ENCODE measurements around the gene DDX6. TPM values are rescaled to one million over a fixed set of nuclear protein-coding genes. Genes with fewer than 3 reads are reported as not detected.

Gene DDX6
- polyA plus RNA-seq, 6 donors from 2014 or later = 71.3 to 140 (median 124) TPM

DNA sequence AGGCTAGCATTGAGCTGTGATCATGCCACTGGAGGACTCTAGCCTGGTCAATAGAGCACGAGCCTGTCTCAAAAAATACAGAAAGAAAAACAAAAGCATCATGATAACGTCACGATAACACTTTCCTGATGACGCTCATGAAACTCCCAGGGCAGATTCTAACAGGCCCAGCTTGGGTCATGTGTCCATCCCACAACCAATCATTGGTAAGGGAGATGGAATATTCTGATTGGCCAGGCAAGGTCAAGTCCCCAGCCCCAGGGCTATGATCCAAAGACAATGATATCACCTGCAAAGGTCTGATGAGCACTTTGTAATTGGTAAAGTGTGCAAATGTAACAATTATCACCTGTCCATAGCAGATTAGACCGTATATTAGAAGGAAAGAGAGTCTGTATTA, 21.5 kb upstream of the DDX6 start:
- ATAC-seq (ENCODE audit: low read depth in 2 of 2) (no peak), DNase-seq (no peak)
- H3K36me3 Mint-ChIP-seq = no peaks in the 10 kb centered on the region
- peaks cover 0 to 9% (median 0%) of the 10 kb centered on the region in 7 donors for H3K9me3 Mint-ChIP-seq
- no peaks in the 10 kb centered on the region for H3K27me3 Mint-ChIP-seq
- peak overlapping the region in 3 of 8 donors; percentile 46 to 68 (median 59) for H3K4me3 Mint-ChIP-seq
- peak overlapping the region; percentile 53 to 97 (median 95) for H3K27ac Mint-ChIP-seq
- peaks cover 51 to 80% (median 66%) of the 10 kb centered on the region in 3 donors for H3K4me1 Mint-ChIP-seq

GRCh38 chr11:118807800-118808778, 17.1 kb upstream of the DDX6 start:
- DNase-seq (peak; percentile 45), ATAC-seq (ENCODE audit: low read depth in 2 of 2) (peak; percentile 71 to 79)
- Mint-ChIP-seq H3K4me3 (peak overlapping the region in 7 of 8 donors; percentile 42 to 77 (median 58)), H3K4me1 (peaks cover 61 to 85% (median 62%) of the 10 kb centered on the region in 3 donors), H3K9me3 (peaks cover 0 to 9% (median 0%) of the 10 kb centered on the region in 7 donors), H3K36me3 (no peaks in the 10 kb centered on the region), H3K27ac (peak overlapping the region; percentile 53 to 95 (median 94)), H3K27me3 (no peaks in the 10 kb centered on the region)

- Mint-ChIP-seq H3K4me3 (peak overlapping the region in 1 of 8 donors; percentile 56), H3K36me3 (no peaks in the 10 kb centered on the region), H3K27ac (peak overlapping the region in 1 of 6 donors; percentile 41), H3K4me1 (peaks cover 49 to 73% (median 52%) of the 10 kb centered on the region in 3 donors), H3K27me3 (no peaks in the 10 kb centered on the region), H3K9me3 (peaks cover 0 to 9% (median 0%) of the 10 kb centered on the region in 7 donors)
- ATAC-seq (ENCODE audit: low read depth in 2 of 2) (no peak), DNase-seq (no peak)
Measured at GRCh38 chr11:118806400-118806799, 15.4 kb upstream of the DDX6 start.

- Mint-ChIP-seq H3K27me3 (no peaks in the 10 kb centered on the region), H3K36me3 (no peaks in the 10 kb centered on the region), H3K9me3 (peaks cover 0 to 4% (median 0%) of the 10 kb centered on the region in 7 donors), H3K4me3 (peak overlapping the region in 2 of 8 donors; percentile 3 to 75), H3K27ac (peak overlapping the region; percentile 12 to 79 (median 30)), H3K4me1 (peaks cover 29 to 56% (median 39%) of the 10 kb centered on the region in 3 donors)
- ATAC-seq (ENCODE audit: low read depth in 2 of 2) (peak; percentile 44 to 56), DNase-seq (no peak)
Measured at GRCh38 chr11:118804094-118804493, 13.1 kb upstream of the DDX6 start.

DNA sequence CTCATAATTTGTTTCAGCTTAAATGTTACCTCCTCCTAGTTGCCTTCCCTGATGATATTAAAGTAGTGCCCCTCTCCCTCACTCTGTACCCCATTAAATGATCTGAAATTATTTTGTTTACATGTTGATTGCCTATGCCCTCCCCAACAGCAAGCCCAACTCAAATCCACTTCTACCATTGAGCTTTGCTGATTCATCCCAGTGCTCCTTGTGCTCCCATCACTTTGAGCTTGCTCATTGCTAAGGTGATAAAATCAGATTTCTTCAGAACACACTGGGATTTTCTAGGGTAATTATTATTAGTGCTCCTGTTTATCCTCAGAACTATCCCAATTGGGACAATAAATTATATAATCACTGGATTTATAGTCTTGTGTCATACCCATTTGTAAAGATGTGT, 8.4 kb upstream of the DDX6 start:
- no peaks in the 10 kb centered on the region for H3K36me3 Mint-ChIP-seq
- no peaks in the 10 kb centered on the region for H3K27me3 Mint-ChIP-seq
- peak overlapping the region in 3 of 6 donors; percentile 38 to 88 (median 51) for H3K27ac Mint-ChIP-seq
- ATAC-seq (ENCODE audit: low read depth in 2 of 2) (no peak), DNase-seq (no peak)
- H3K4me1 Mint-ChIP-seq = peaks cover 28 to 46% (median 31%) of the 10 kb centered on the region in 3 donors
- peak overlapping the region in 1 of 8 donors; percentile 36 for H3K4me3 Mint-ChIP-seq
- no peaks in the 10 kb centered on the region for H3K9me3 Mint-ChIP-seq

- Mint-ChIP-seq H3K27ac (no peak overlapping the region), H3K4me1 (peaks cover 31 to 43% (median 36%) of the 10 kb centered on the region in 3 donors), H3K27me3 (no peaks in the 10 kb centered on the region), H3K4me3 (no peak overlapping the region), H3K36me3 (no peaks in the 10 kb centered on the region), H3K9me3 (no peaks in the 10 kb centered on the region)
- ATAC-seq (ENCODE audit: low read depth in 2 of 2) (no peak), DNase-seq (no peak)
Measured at GRCh38 chr11:118797510-118797909, 6.5 kb upstream of the DDX6 start.

DNA sequence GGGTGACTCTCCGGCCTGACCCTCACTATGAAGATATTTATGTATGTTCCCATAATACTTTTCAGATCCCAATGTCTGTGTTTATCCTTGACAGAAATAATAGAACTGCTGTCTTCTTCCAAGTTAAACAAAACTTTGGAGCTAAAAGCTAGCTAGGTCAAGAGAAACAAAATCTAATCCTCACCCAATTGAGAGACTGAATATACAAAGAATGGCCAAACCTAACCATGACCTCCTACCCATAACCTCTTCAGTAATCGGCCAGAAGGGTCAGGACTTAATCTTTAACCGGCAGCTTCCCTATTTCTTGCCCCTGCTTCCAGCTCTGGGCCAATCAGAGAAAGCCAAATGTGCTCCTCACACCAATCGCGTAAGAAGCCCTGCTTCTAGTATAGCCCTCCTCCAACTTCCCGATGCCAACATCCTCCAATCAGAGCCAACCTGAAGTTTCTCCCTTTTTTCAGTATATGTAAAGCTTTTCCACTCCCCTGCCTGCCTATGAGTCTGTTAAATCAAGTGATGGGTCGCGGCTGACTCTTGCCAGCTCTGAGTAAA, 1.7 kb upstream of the DDX6 start:
- ATAC-seq (ENCODE audit: low read depth in 2 of 2) (peak; percentile 43 to 47), DNase-seq (peak; percentile 81)
- H3K36me3 Mint-ChIP-seq = peaks cover 0 to 14% of the 10 kb centered on the region in 2 donors
- H3K27me3 Mint-ChIP-seq = no peaks in the 10 kb centered on the region
- peaks cover 39 to 47% (median 45%) of the 10 kb centered on the region in 3 donors for H3K4me1 Mint-ChIP-seq
- no peaks in the 10 kb centered on the region for H3K9me3 Mint-ChIP-seq
- peak overlapping the region; percentile 99 to 100 (median 99) for H3K27ac Mint-ChIP-seq
- H3K4me3 Mint-ChIP-seq = peak overlapping the region; percentile 94 to 100 (median 100)

DNA sequence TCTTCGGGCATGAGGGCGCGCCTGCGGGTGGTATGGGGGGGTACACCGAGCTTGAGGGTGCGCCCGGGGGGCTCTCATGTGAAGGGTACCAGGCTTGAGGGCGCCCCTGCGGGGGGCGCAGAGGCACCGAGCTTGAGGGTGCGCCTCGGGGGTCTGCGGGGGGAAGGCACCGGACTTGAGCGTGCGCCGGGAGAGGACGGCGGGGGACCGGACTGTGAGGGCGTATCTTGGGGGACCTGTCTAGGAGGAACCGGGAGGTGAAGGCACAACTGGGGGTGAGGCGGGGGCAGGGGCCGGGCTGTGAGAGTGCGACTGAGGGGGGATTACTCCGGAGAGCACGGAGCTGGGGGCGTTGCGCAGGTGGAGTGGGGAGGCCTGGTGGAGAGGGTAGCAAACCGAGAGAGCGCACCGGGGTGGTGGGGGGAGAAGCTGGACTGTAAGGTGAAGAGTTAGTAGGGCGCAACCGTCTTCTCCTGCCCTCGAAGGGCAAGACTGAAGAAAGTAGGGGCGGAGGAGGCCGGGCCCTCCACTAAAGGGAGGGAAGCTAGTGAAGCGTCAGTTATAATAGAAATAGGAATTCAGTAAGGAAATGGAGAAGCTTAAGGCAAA, 1.1 kb upstream of the DDX6 start:
- Mint-ChIP-seq H3K4me3 (peak overlapping the region; percentile 94 to 100 (median 100)), H3K9me3 (no peaks in the 10 kb centered on the region), H3K36me3 (peaks cover 0 to 14% of the 10 kb centered on the region in 2 donors), H3K27ac (peak overlapping the region; percentile 99 to 100 (median 99)), H3K27me3 (no peaks in the 10 kb centered on the region), H3K4me1 (peaks cover 39 to 50% (median 45%) of the 10 kb centered on the region in 3 donors)
- DNase-seq (peak; percentile 70), ATAC-seq (ENCODE audit: low read depth in 2 of 2) (peak; percentile 8 to 27)

- Mint-ChIP-seq H3K27me3 (no peaks in the 10 kb centered on the region), H3K36me3 (peaks cover 0 to 14% of the 10 kb centered on the region in 2 donors), H3K4me1 (peaks cover 40 to 53% (median 44%) of the 10 kb centered on the region in 3 donors), H3K4me3 (peak overlapping the region; percentile 94 to 100 (median 100)), H3K9me3 (no peaks in the 10 kb centered on the region), H3K27ac (peak overlapping the region; percentile 99 to 100 (median 99))
- DNase-seq (peak; percentile 60), ATAC-seq (ENCODE audit: low read depth in 2 of 2) (peak; percentile 19 to 30)
Measured at GRCh38 chr11:118790357-118791110, 430 bp downstream of the DDX6 start.

- H3K27ac Mint-ChIP-seq = peak overlapping the region; percentile 99 to 100 (median 99)
- no peak for DNase-seq
- peaks cover 0 to 14% of the 10 kb centered on the region in 2 donors for H3K36me3 Mint-ChIP-seq
- H3K27me3 Mint-ChIP-seq = no peaks in the 10 kb centered on the region
- H3K9me3 Mint-ChIP-seq = no peaks in the 10 kb centered on the region
- H3K4me3 Mint-ChIP-seq = peak overlapping the region; percentile 94 to 100 (median 100)
- H3K4me1 Mint-ChIP-seq = peaks cover 40 to 56% (median 44%) of the 10 kb centered on the region in 3 donors
- ATAC-seq (ENCODE audit: low read depth in 2 of 2) = no peak
Measured at GRCh38 chr11:118789501-118790356, 1.2 kb downstream of the DDX6 start.

DNA sequence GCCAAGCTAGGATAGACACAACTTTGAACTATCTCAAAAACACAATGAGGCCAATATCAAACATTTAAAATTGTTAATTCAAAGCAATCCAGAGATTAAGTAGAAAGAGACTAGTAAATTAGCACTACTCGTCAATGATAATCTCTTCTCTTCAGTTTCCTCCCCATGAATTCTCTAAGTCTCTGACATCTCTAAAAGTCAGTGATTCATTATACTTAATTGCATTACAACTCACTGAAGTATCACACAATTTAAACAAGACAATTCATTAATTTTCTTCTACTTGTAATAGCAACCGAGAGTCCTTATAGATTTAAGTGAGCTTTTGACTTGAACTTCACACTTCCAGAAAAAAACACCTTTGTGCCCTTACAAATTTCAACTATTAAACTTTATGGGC, 4.3 kb downstream of the DDX6 start:
- Mint-ChIP-seq H3K9me3 (no peaks in the 10 kb centered on the region), H3K27me3 (no peaks in the 10 kb centered on the region), H3K27ac (peak overlapping the region; percentile 27 to 88 (median 68)), H3K4me3 (peak overlapping the region; percentile 43 to 100 (median 68)), H3K4me1 (peaks cover 27 to 61% (median 32%) of the 10 kb centered on the region in 3 donors), H3K36me3 (peaks cover 5 to 21% of the 10 kb centered on the region in 2 donors)
- no peak for DNase-seq
- no peak for ATAC-seq (ENCODE audit: low read depth in 2 of 2)

- no peak for ATAC-seq (ENCODE audit: low read depth in 2 of 2)
- DNase-seq = no peak
- no peaks in the 10 kb centered on the region for H3K27me3 Mint-ChIP-seq
- H3K36me3 Mint-ChIP-seq = peaks cover 5 to 17% of the 10 kb centered on the region in 2 donors
- peaks cover 27 to 70% (median 38%) of the 10 kb centered on the region in 3 donors for H3K4me1 Mint-ChIP-seq
- no peaks in the 10 kb centered on the region for H3K9me3 Mint-ChIP-seq
- H3K27ac Mint-ChIP-seq = peak overlapping the region in 3 of 6 donors; percentile 10 to 69 (median 24)
- H3K4me3 Mint-ChIP-seq = peak overlapping the region in 6 of 8 donors; percentile 25 to 94 (median 32)
Measured at GRCh38 chr11:118785362-118785761, 5.6 kb downstream of the DDX6 start.
